Measurements from ENCODE around the gene TEX52. TPM values are rescaled to one million over a fixed set of nuclear protein-coding genes. Genes with fewer than 3 reads are reported as not detected.

Gene TEX52
- total and polyA plus RNA-seq, 2 donors (not counting 3 experiments of a cell fraction or from before 2014, with no cell fraction given) = not detected

DNA sequence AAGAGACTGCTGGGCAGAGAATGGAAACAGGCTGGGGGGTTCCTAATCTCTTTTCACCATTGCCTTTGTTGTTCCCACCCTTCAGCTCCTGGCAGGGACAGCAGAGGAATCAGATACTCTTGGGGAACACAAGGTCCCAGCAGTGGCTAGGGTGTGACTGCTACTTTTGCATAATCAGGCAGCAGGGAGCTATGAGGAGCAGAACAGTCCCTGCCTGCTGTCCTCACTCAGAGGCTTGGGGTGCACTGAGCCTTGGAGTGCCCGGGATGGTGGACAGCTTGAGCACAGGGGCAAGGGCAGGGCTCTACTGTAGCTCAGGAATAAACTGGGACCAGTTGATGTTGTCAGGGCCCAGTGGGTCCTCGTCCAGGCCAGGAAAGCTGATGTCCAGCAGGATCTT, 1.5 kb upstream of the TEX52 start:
- no peaks in the 10 kb centered on the region for H3K4me1 ChIP-seq (ENCODE audit: control insufficient read depth, extremely low read depth, insufficient read depth, low read length)
- no peaks in the 10 kb centered on the region for H3K9me3 ChIP-seq (replicated peaks; ENCODE audit: control insufficient read depth, insufficient read depth, low read length)
- H3K27me3 ChIP-seq (ENCODE audit: control insufficient read depth in 2 of 2, insufficient read depth in 2 of 2, low read length in 2 of 2) = no peaks in the 10 kb centered on the region
- H4K20me1 ChIP-seq (replicated peaks; ENCODE audit: control insufficient read depth, extremely low read depth, insufficient read depth, low read length) = no peaks in the 10 kb centered on the region
- H3K9ac ChIP-seq (replicated peaks; ENCODE audit: extremely low read depth, insufficient read depth, low read length) = no peak overlapping the region
- H3K9me1 ChIP-seq (replicated peaks; ENCODE audit: control insufficient read depth, extremely low read depth, insufficient read depth, low read length) = no peaks in the 10 kb centered on the region
- ChIA-PET CTCF (interaction anchor here (1.1 to 3.2 kb wide), 4 partner anchors 9 to 183 kb away, joined by 3 to 14 read pairs (median 6); no protein-coding TSS in a partner anchor), POLR2A (no interaction called here)
- BruUV-seq (replicated peaks) = no TSS peak
- no peak overlapping the region for H3K4me3 ChIP-seq (replicated peaks in 1 of 3; ENCODE audit: insufficient read depth in 1 of 3, low read depth in 1 of 3, low read length in 3 of 3)
- H3K27ac ChIP-seq (ENCODE audit: insufficient read depth, low read depth, low read length) = no peak overlapping the region
- intact Hi-C loops (cut with micrococcal nuclease) (no loop called here), dilution Hi-C loops (cut with MboI; ENCODE audit: extremely low pct_ligation_motif_present, low sequenced_read_pairs) (no loop called here)
- H3K79me2 ChIP-seq (ENCODE audit: control insufficient read depth, insufficient read depth, low read length) = no peaks in the 10 kb centered on the region
- H3K4me2 ChIP-seq (ENCODE audit: insufficient read depth, low read length) = no peak overlapping the region
- no peak overlapping the region for H2AFZ ChIP-seq (ENCODE audit: low read depth, low read length)
- TF ChIP-seq JUN (IDR thresholded peaks at IDR 0.05; ENCODE audit: borderline replicate concordance, insufficient read depth, insufficient read length, low read depth) = no peak
- no peak for TF ChIP-seq GATA2 (IDR thresholded peaks at IDR 0.05; ENCODE audit: insufficient read depth, insufficient read length, low read depth, low read length)
- TF ChIP-seq POLR2AphosphoS5 (IDR thresholded peaks at IDR 0.05; ENCODE audit: insufficient read depth, low read depth, low read length) = no peak
- TF ChIP-seq POLR2A (IDR thresholded peaks at IDR 0.05; ENCODE audit: low read depth, low read length) = no peak
- no peak for TF ChIP-seq MAX (IDR thresholded peaks at IDR 0.05; ENCODE audit: insufficient read depth, insufficient read length)
- TF ChIP-seq EZH2 (IDR thresholded peaks at IDR 0.05; ENCODE audit: borderline replicate concordance, low read depth, low read length, severe bottlenecking) = no peak
- TF ChIP-seq FOS (IDR thresholded peaks at IDR 0.05; ENCODE audit: borderline replicate concordance, insufficient read depth, low read length) = no peak
- TF ChIP-seq, protein P1, sequence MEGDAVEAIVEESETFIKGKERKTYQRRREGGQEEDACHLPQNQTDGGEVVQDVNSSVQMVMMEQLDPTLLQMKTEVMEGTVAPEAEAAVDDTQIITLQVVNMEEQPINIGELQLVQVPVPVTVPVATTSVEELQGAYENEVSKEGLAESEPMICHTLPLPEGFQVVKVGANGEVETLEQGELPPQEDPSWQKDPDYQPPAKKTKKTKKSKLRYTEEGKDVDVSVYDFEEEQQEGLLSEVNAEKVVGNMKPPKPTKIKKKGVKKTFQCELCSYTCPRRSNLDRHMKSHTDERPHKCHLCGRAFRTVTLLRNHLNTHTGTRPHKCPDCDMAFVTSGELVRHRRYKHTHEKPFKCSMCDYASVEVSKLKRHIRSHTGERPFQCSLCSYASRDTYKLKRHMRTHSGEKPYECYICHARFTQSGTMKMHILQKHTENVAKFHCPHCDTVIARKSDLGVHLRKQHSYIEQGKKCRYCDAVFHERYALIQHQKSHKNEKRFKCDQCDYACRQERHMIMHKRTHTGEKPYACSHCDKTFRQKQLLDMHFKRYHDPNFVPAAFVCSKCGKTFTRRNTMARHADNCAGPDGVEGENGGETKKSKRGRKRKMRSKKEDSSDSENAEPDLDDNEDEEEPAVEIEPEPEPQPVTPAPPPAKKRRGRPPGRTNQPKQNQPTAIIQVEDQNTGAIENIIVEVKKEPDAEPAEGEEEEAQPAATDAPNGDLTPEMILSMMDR (IDR thresholded peaks at IDR 0.05; ENCODE audit: extremely low read depth in 1 of 2, insufficient read depth in 1 of 2, low read depth in 1 of 2, low read length in 2 of 2) = no peak
- TF ChIP-seq MYC (IDR thresholded peaks at IDR 0.05; ENCODE audit: low read depth, low read length) = no peak
- peaks cover 2 to 11% of the 10 kb centered on the region in 2 experiments for H3K36me3 ChIP-seq (ENCODE audit: control insufficient read depth in 2 of 2, extremely low read depth in 1 of 2, insufficient read depth in 2 of 2, low read length in 2 of 2)
- DNase-seq (ENCODE audit: low read depth, low spot score) (no peak), FAIRE-seq (no peak)

Data from endothelial cell of umbilical vein (primary cell).